ENCODE data around the gene EIF4E1B. TPM values are rescaled to one million over a fixed set of nuclear protein-coding genes. Genes with fewer than 3 reads are reported as not detected.

EIF4E1B gene
- polyA plus RNA-seq, 1 donor from 2014 or later, result 0.82 TPM

DNA sequence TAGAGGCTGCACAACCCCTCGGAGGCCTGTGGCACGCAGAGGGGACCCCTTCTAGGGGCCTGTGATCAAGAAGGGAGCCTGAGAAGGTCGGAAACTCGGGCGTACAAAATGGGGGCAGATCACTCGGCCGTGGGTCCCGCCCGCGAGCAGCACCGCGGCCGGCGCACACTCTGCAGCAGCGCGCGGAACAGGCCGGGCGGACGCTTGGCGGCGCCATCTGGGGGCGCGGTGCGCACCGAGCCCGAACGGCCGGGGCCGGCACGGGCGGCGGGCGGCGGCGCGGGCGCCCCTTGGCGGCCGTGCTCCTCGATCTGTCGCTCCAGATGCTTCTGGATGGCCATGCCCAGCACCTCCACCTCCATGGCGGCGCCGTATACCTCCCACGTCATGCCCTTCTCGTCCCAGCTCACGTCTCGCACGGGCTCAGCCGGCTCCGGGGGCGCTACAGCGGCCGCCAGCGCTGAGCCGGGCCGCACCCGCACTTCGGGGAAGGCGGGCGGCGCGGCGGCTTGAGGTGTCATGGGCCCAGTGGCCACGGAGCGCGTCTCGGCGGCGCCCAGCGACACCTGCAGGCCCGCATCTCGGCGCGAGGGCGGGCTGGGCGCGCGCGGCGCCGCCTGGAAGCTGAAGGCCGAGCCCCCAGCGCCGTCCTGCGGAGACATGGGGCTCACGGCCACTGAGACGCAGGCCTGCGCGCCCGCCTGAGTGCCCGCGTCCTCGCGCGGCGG is 33.6 kb upstream of the EIF4E1B start:
- Histone ChIP-seq H3K9me3 (ENCODE audit: low read length) (no peaks in the 10 kb centered on the region), H3K9ac (ENCODE audit: low read length) (no peak overlapping the region), H3K27me3 (ENCODE audit: insufficient read depth, low read depth, low read length) (no peaks in the 10 kb centered on the region), H3K9me2 (ENCODE audit: insufficient read depth, low read length) (no peaks in the 10 kb centered on the region), H3K27ac (ENCODE audit: low read length) (no peak overlapping the region), H3K79me2 (replicated peaks; ENCODE audit: insufficient read depth, low read length) (peaks cover 6% of the 10 kb centered on the region), H4K20me1 (ENCODE audit: insufficient read depth) (peaks cover 1% of the 10 kb centered on the region), H2AFZ (ENCODE audit: low read depth, low read length) (no peak overlapping the region), H3K36me3 (ENCODE audit: insufficient read depth, low read length) (no peaks in the 10 kb centered on the region), H3F3A (ENCODE audit: insufficient read depth, low read length, poor library complexity, severe bottlenecking) (no peaks in the 10 kb centered on the region), H3K4me2 (ENCODE audit: low read length) (no peak overlapping the region), H3K4me3 (ENCODE audit: low read length) (no peak overlapping the region)
- no peak for TF ChIP-seq EP300 (conservative IDR thresholded peaks at IDR 0.05; ENCODE audit: poor library complexity, severe bottlenecking)
- no peak for TF ChIP-seq RAD21 (conservative IDR thresholded peaks at IDR 0.05)
- no peak for TF ChIP-seq MXI1 (conservative IDR thresholded peaks at IDR 0.05; ENCODE audit: poor library complexity, severe bottlenecking)
- no peak for TF ChIP-seq TAF1 (IDR thresholded peaks at IDR 0.05; ENCODE audit: low read depth)
- TF ChIP-seq POLR2AphosphoS5 (IDR thresholded peaks at IDR 0.05), result no peak
- no peak for TF ChIP-seq EZH2 (IDR thresholded peaks at IDR 0.05; ENCODE audit: borderline replicate concordance, insufficient read depth, low read length, poor library complexity, severe bottlenecking)
- TF ChIP-seq, protein P1, sequence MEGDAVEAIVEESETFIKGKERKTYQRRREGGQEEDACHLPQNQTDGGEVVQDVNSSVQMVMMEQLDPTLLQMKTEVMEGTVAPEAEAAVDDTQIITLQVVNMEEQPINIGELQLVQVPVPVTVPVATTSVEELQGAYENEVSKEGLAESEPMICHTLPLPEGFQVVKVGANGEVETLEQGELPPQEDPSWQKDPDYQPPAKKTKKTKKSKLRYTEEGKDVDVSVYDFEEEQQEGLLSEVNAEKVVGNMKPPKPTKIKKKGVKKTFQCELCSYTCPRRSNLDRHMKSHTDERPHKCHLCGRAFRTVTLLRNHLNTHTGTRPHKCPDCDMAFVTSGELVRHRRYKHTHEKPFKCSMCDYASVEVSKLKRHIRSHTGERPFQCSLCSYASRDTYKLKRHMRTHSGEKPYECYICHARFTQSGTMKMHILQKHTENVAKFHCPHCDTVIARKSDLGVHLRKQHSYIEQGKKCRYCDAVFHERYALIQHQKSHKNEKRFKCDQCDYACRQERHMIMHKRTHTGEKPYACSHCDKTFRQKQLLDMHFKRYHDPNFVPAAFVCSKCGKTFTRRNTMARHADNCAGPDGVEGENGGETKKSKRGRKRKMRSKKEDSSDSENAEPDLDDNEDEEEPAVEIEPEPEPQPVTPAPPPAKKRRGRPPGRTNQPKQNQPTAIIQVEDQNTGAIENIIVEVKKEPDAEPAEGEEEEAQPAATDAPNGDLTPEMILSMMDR (IDR thresholded peaks at IDR 0.05; ENCODE audit: poor library complexity, severe bottlenecking), result no peak
- no peak for TF ChIP-seq SMC3 (conservative IDR thresholded peaks at IDR 0.05; ENCODE audit: poor library complexity)
- TF ChIP-seq, protein P2, sequence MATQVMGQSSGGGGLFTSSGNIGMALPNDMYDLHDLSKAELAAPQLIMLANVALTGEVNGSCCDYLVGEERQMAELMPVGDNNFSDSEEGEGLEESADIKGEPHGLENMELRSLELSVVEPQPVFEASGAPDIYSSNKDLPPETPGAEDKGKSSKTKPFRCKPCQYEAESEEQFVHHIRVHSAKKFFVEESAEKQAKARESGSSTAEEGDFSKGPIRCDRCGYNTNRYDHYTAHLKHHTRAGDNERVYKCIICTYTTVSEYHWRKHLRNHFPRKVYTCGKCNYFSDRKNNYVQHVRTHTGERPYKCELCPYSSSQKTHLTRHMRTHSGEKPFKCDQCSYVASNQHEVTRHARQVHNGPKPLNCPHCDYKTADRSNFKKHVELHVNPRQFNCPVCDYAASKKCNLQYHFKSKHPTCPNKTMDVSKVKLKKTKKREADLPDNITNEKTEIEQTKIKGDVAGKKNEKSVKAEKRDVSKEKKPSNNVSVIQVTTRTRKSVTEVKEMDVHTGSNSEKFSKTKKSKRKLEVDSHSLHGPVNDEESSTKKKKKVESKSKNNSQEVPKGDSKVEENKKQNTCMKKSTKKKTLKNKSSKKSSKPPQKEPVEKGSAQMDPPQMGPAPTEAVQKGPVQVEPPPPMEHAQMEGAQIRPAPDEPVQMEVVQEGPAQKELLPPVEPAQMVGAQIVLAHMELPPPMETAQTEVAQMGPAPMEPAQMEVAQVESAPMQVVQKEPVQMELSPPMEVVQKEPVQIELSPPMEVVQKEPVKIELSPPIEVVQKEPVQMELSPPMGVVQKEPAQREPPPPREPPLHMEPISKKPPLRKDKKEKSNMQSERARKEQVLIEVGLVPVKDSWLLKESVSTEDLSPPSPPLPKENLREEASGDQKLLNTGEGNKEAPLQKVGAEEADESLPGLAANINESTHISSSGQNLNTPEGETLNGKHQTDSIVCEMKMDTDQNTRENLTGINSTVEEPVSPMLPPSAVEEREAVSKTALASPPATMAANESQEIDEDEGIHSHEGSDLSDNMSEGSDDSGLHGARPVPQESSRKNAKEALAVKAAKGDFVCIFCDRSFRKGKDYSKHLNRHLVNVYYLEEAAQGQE (IDR thresholded peaks at IDR 0.05; ENCODE audit: borderline replicate concordance), result no peak

- Histone ChIP-seq H3K27me3 (ENCODE audit: insufficient read depth, low read depth, low read length) (no peaks in the 10 kb centered on the region), H3K9me3 (ENCODE audit: low read length) (no peaks in the 10 kb centered on the region), H3K4me3 (ENCODE audit: low read length) (no peak overlapping the region), H2AFZ (ENCODE audit: low read depth, low read length) (no peak overlapping the region), H3K27ac (ENCODE audit: low read length) (no peak overlapping the region), H3K9ac (ENCODE audit: low read length) (no peak overlapping the region), H3K9me2 (ENCODE audit: insufficient read depth, low read length) (no peaks in the 10 kb centered on the region), H3K36me3 (ENCODE audit: insufficient read depth, low read length) (no peaks in the 10 kb centered on the region), H3K79me2 (replicated peaks; ENCODE audit: insufficient read depth, low read length) (peaks cover 6% of the 10 kb centered on the region), H4K20me1 (ENCODE audit: insufficient read depth) (peaks cover 6% of the 10 kb centered on the region), H3F3A (ENCODE audit: insufficient read depth, low read length, poor library complexity, severe bottlenecking) (no peaks in the 10 kb centered on the region), H3K4me2 (ENCODE audit: low read length) (no peak overlapping the region)
- TF ChIP-seq, protein P2 (IDR thresholded peaks at IDR 0.05; ENCODE audit: borderline replicate concordance), result no peak
- TF ChIP-seq, protein P1 (IDR thresholded peaks at IDR 0.05; ENCODE audit: poor library complexity, severe bottlenecking), result no peak
- TF ChIP-seq RAD21 (conservative IDR thresholded peaks at IDR 0.05) (no peak), EP300 (conservative IDR thresholded peaks at IDR 0.05; ENCODE audit: poor library complexity, severe bottlenecking) (no peak), TAF1 (IDR thresholded peaks at IDR 0.05; ENCODE audit: low read depth) (no peak), SMC3 (conservative IDR thresholded peaks at IDR 0.05; ENCODE audit: poor library complexity) (no peak), POLR2AphosphoS5 (IDR thresholded peaks at IDR 0.05) (no peak), MXI1 (conservative IDR thresholded peaks at IDR 0.05; ENCODE audit: poor library complexity, severe bottlenecking) (no peak), EZH2 (IDR thresholded peaks at IDR 0.05; ENCODE audit: borderline replicate concordance, insufficient read depth, low read length, poor library complexity, severe bottlenecking) (no peak)
Measured at GRCh38 chr5:176597417-176598389, 32.8 kb upstream of the EIF4E1B start.

Data from neural cell (in vitro differentiated cells).